K562 treated with DMSO at 1 percent for 12 hours (cell line): Measurements from ENCODE around the gene ALG1L2. TPM values are rescaled to one million over a fixed set of nuclear protein-coding genes. Genes with fewer than 3 reads are reported as not detected.

ENCODE experiments used
- total RNA-seq: library from RNA; unstranded; fragments of 300-600 nt; gene quantifications from 2 replicates; pipeline ENCODE4 v1.2.3, GENCODE V29; 2022; ENCODE audit not compliant: insufficient read depth

The ALG1L2 gene, protein sequence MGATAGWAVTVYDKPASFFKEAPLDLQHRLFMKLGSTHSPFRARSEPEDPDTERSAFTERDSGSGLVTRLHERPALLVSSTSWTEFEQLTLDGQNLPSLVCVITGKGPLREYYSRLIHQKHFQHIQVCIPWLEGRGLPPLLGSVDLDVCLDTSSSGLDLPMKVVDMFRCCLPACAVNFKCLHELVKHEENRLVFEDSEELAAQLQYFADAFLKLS
- total RNA-seq: not detected in 2 replicates

DNA sequence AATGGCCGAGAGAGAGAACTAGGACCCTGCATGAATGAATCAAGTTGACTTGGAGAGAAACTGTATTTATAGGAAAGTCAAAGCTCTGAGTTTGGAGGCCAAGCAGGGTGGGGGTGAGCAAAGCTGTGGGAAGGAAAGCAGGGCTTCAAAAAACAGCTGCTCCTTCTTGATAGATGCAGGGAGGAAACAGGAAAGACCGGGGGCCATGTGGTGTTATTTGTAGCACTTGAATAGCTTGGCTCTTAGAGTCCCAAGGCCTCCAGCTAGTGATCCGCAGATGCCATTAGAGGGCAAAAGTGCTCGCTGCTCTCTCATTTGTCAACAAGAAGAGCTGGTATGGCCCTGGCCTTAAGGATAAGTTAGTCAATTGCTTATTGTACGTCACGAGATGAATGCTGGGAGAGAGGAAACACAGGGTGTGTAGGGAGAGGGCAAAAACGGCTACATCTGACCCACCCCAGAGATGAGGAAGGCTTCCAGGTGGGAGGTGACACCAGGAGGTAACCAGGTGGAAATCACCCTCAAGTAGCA, at the start of gene ALG1L2:
TSS of gene ALG1L2 (plus strand) at position 481 of the 531 bp plus-strand sequence. CDS start 186 bp downstream, outside the sequence.

Other genes with a start within 250 kb of the ALG1L2 start
- gene TMCC1, start 188.1 kb upstream of the ALG1L2 start, total RNA-seq: 1.3 and 2.6 TPM in 2 replicates
- gene TRH, start 107.1 kb upstream of the ALG1L2 start, total RNA-seq: not detected in 2 replicates